HEK293T (cell line): ENCODE results near the gene INO80B.
"Not testable (repeated sequence)": the region's sequence is repeated elsewhere in the genome, so short reads cannot be mapped to it uniquely, and the experiment has no call there.

Experiments used
- BHLHE40 ChIP-seq: fragments of 450-650 bp; IDR thresholded peaks from 2 replicates; pipeline ENCODE4 v1.6.1; 2016; ENCODE audit warnings: mild to moderate bottlenecking, moderate library complexity, borderline replicate concordance
- CTBP1 ChIP-seq: fragments of 450-650 bp; IDR thresholded peaks from 2 replicates; pipeline ENCODE4 v1.6.1; 2016; ENCODE audit warnings: borderline replicate concordance
- ELF4 ChIP-seq: fragments of 450-650 bp; IDR thresholded peaks from 2 replicates; pipeline ENCODE4 v1.6.1; 2017; ENCODE audit warnings: antibody characterized with exemption
- FOXA1 ChIP-seq: fragments of 450-650 bp; IDR thresholded peaks from 2 replicates; pipeline ENCODE4 v1.6.1; 2016; ENCODE audit warnings: mild to moderate bottlenecking
- FOXK2 ChIP-seq: fragments of 450-650 bp; IDR thresholded peaks from 2 replicates; pipeline ENCODE4 v1.6.1; 2016; ENCODE audit warnings: mild to moderate bottlenecking
- FOXM1 ChIP-seq: fragments of 450-650 bp; IDR thresholded peaks from 2 replicates; pipeline ENCODE4 v1.6.1; 2017; ENCODE audit warnings: mild to moderate bottlenecking, borderline replicate concordance
- HDGF ChIP-seq: fragments of 450-650 bp; IDR thresholded peaks from 2 replicates; pipeline ENCODE4 v1.6.1; 2017; ENCODE audit warnings: antibody characterized with exemption, borderline replicate concordance
- L3MBTL2 ChIP-seq: fragments of 450-650 bp; conservative IDR thresholded peaks from 2 replicates; pipeline ENCODE4 v1.6.1; 2016; ENCODE audit warnings: mild to moderate bottlenecking
- NFRKB ChIP-seq: fragments of 450-650 bp; IDR thresholded peaks from 2 replicates; pipeline ENCODE4 v1.6.1; 2016; ENCODE audit warnings: mild to moderate bottlenecking, moderate library complexity
- PKNOX1 ChIP-seq: fragments of 450-650 bp; IDR thresholded peaks from 2 replicates; pipeline ENCODE4 v1.6.1; 2016
- SP1 ChIP-seq: fragments of 450-650 bp; IDR thresholded peaks from 2 replicates; pipeline ENCODE4 v1.6.1; 2017
- SUZ12 ChIP-seq: fragments of 450-650 bp; IDR thresholded peaks from 2 replicates; pipeline ENCODE4 v1.6.1; 2016; ENCODE audit warnings: mild to moderate bottlenecking
- TARDBP ChIP-seq: fragments of 450-650 bp; IDR thresholded peaks from 2 replicates; pipeline ENCODE4 v1.6.1; 2016
- ZNF384 ChIP-seq: fragments of 450-650 bp; IDR thresholded peaks from 2 replicates; pipeline ENCODE4 v1.6.1; 2016

GRCh38 chr2:74420443-74421103 is 34.3 kb upstream of the INO80B start:
- TF ChIP-seq PKNOX1, HDGF, L3MBTL2, ELF4, NFRKB, FOXM1, FOXA1, SUZ12, FOXK2, SP1, TARDBP, BHLHE40, CTBP1, ZNF384: not testable (repeated sequence)
